K562 treated with DMSO at 1 percent for 12 hours (cell line): ENCODE measurements around the gene G3BP2. TPM values are rescaled to one million over a fixed set of nuclear protein-coding genes. Genes with fewer than 3 reads are reported as not detected.

Experiments used
- total RNA-seq: library from RNA; unstranded; fragments of 300-600 nt; gene quantifications from 2 replicates; pipeline ENCODE4 v1.2.3, GENCODE V29; 2022; ENCODE audit not compliant: insufficient read depth

G3BP2 gene
- 26.0 and 91.5 TPM in 2 replicates for total RNA-seq

GRCh38 chr4:75673027-75673958 is at the start of gene G3BP2:
Gene G3BP2 (minus strand): TSS chr4:75673411. CDS start chr4:75662025, 11,386 bp downstream.

GRCh38 chr4:75630174-75630936 is 42.9 kb downstream of the G3BP2 start, which contains the start of gene CDKL2:
Gene CDKL2 (minus strand): TSS chr4:75630528. CDS start chr4:75625988, 4,540 bp downstream.

Other genes with a start within 250 kb of the G3BP2 start
- gene RCHY1, start 159.0 kb downstream of the G3BP2 start, total RNA-seq = 31.3 and 50.7 TPM in 2 replicates
- gene THAP6, start 158.9 kb downstream of the G3BP2 start, total RNA-seq = 2.4 and 11.2 TPM in 2 replicates
- gene ODAPH, start 117.3 kb downstream of the G3BP2 start, total RNA-seq = not detected in 2 replicates
- not detected in 2 replicates for gene CDKL2, start 42.9 kb downstream of the G3BP2 start, total RNA-seq
- 26.0 and 82.4 TPM in 2 replicates for gene USO1, start 51.2 kb upstream of the G3BP2 start, total RNA-seq
- not detected in 2 replicates for gene PPEF2, start 229.0 kb upstream of the G3BP2 start, total RNA-seq